H9 (cell line): ENCODE data around the gene DCXR. TPM values are rescaled to one million over a fixed set of nuclear protein-coding genes. Genes with fewer than 3 reads are reported as not detected.

Experiments used
- DNase-seq: peaks from one replicate; pipeline ENCODE4 v3.0.0-alpha.2; 2017
- H2AFZ ChIP-seq: one replicate; pipeline ENCODE4 v1.6.1; 2013; ENCODE audit warnings: mild to moderate bottlenecking, low read length, control low read depth, moderate library complexity
- H2AK5ac ChIP-seq: 2 replicates; pipeline ENCODE4 v1.6.1; 2013; ENCODE audit warnings: low read length, control low read depth, mixed read lengths; ENCODE audit not compliant: insufficient read length
- H2BK120ac ChIP-seq: one replicate; pipeline ENCODE4 v1.6.1; 2013; ENCODE audit warnings: low read depth, mild to moderate bottlenecking, low read length, control low read depth, inconsistent platforms; ENCODE audit not compliant: poor library complexity, severe bottlenecking
- H2BK12ac ChIP-seq: 2 replicates; pipeline ENCODE4 v1.6.1; 2013; ENCODE audit warnings: low read length, control low read depth, mixed read lengths, low read depth; ENCODE audit not compliant: insufficient read length
- H2BK15ac ChIP-seq: 2 replicates; pipeline ENCODE4 v1.6.1; 2013; ENCODE audit warnings: low read depth, low read length, control low read depth
- H2BK20ac ChIP-seq: one replicate; pipeline ENCODE4 v1.6.1; 2013; ENCODE audit warnings: low read depth, mild to moderate bottlenecking, low read length, control low read depth, inconsistent platforms; ENCODE audit not compliant: poor library complexity, severe bottlenecking
- H2BK5ac ChIP-seq: 2 replicates; pipeline ENCODE4 v1.6.1; 2013; ENCODE audit warnings: low read length, control low read depth, mixed read lengths; ENCODE audit not compliant: insufficient read length
- H3K14ac ChIP-seq: 2 replicates; pipeline ENCODE4 v1.6.1; 2013; ENCODE audit warnings: low read length, control low read depth; ENCODE audit not compliant: insufficient read depth
- H3K18ac ChIP-seq: 2 replicates; pipeline ENCODE4 v1.6.1; 2013; ENCODE audit warnings: low read depth, mild to moderate bottlenecking, mixed read lengths, low read length, control low read depth; ENCODE audit not compliant: insufficient read length
- H3K23ac ChIP-seq: 2 replicates; pipeline ENCODE4 v1.6.1; 2013; ENCODE audit warnings: low read length, control low read depth, mixed read lengths, low read depth; ENCODE audit not compliant: insufficient read length
- H3K23me2 ChIP-seq: 2 replicates; pipeline ENCODE4 v1.6.1; 2013; ENCODE audit warnings: low read depth, mild to moderate bottlenecking, mixed read lengths, low read length, control low read depth; ENCODE audit not compliant: insufficient read length, poor library complexity, severe bottlenecking
- H3K27ac ChIP-seq: 2 replicates; pipeline ENCODE4 v1.5.1; 2013; ENCODE audit warnings: low read length, control low read depth, mixed read lengths, low read depth; ENCODE audit not compliant: insufficient read length
- H3K27me3 ChIP-seq: 2 replicates; pipeline ENCODE4 v1.6.1; 2013; ENCODE audit warnings: low read length, control low read depth, inconsistent platforms; ENCODE audit not compliant: insufficient read depth
- H3K4ac ChIP-seq: 2 replicates; pipeline ENCODE4 v1.6.1; 2013; ENCODE audit warnings: low read depth, mild to moderate bottlenecking, control low read depth, inconsistent platforms, low read length, moderate library complexity
- H3K4me1 ChIP-seq: 2 replicates; pipeline ENCODE4 v1.6.1; 2013; ENCODE audit warnings: low read length, control low read depth, inconsistent platforms; ENCODE audit not compliant: insufficient read depth
- H3K4me2 ChIP-seq: 2 replicates; pipeline ENCODE4 v1.6.1; 2013; ENCODE audit warnings: low read length, control low read depth, mixed read lengths; ENCODE audit not compliant: insufficient read length, insufficient read depth
- H3K56ac ChIP-seq: 2 replicates; pipeline ENCODE4 v1.6.1; 2013; ENCODE audit warnings: low read depth, mild to moderate bottlenecking, mixed read lengths, low read length, control low read depth; ENCODE audit not compliant: insufficient read length
- H3K79me1 ChIP-seq: 2 replicates; pipeline ENCODE4 v1.6.1; 2013; ENCODE audit warnings: low read depth, mild to moderate bottlenecking, moderate library complexity, low read length, control low read depth, inconsistent platforms; ENCODE audit not compliant: insufficient read depth, poor library complexity, severe bottlenecking
- H3K79me2 ChIP-seq: 2 replicates; pipeline ENCODE4 v1.6.1; 2013; ENCODE audit warnings: low read length, control low read depth, inconsistent platforms; ENCODE audit not compliant: insufficient read depth
- H3K9ac ChIP-seq: 2 replicates; pipeline ENCODE4 v1.6.1; 2013; ENCODE audit warnings: low read length, control low read depth, mixed read lengths; ENCODE audit not compliant: insufficient read length; ENCODE audit errors: extremely low read depth
- H3K9me3 ChIP-seq: one replicate; pipeline ENCODE4 v1.6.1; 2013; ENCODE audit warnings: low read depth, low read length, inconsistent platforms; ENCODE audit not compliant: control insufficient read depth
- H3T11ph ChIP-seq: one replicate; pipeline ENCODE4 v1.6.1; 2013; ENCODE audit warnings: mild to moderate bottlenecking, low read length, control low read depth, inconsistent platforms
- H4K20me1 ChIP-seq: one replicate; pipeline ENCODE4 v1.6.1; 2013; ENCODE audit not compliant: control insufficient read depth, insufficient read length, insufficient read depth
- H4K5ac ChIP-seq: 2 replicates; pipeline ENCODE4 v1.6.1; 2013; ENCODE audit warnings: low read depth, mild to moderate bottlenecking, mixed read lengths, low read length, control low read depth; ENCODE audit not compliant: insufficient read length
- H4K8ac ChIP-seq: replicated peaks from 2 replicates; pipeline ENCODE4 v1.6.1; 2013; ENCODE audit warnings: low read length, control low read depth, mixed read lengths, low read depth; ENCODE audit not compliant: insufficient read length
- H4K91ac ChIP-seq: 2 replicates; pipeline ENCODE4 v1.6.1; 2013; ENCODE audit warnings: low read depth, mild to moderate bottlenecking, moderate library complexity, mixed read lengths, low read length, control low read depth; ENCODE audit not compliant: insufficient read length
- H3K27ac Mint-ChIP-seq, 3 experiments: 2 replicates in 2 of 3; 3 replicates in 1 of 3; pipeline ENCODE4 v1.8.0; 2020 to 2021; ENCODE audit warnings: mixed read lengths in 3 of 3, mild to moderate bottlenecking in 1 of 3, moderate library complexity in 1 of 3
- H3K27me3 Mint-ChIP-seq: 2 replicates; pipeline ENCODE4 v1.8.0; 2021; ENCODE audit warnings: low read depth, mild to moderate bottlenecking, moderate library complexity, mixed read lengths
- H3K36me3 Mint-ChIP-seq, 3 experiments: 2 replicates in 2 of 3; 3 replicates in 1 of 3; pipeline ENCODE4 v1.8.0; 2020 to 2021; ENCODE audit warnings: low read depth in 3 of 3, mixed read lengths in 3 of 3; ENCODE audit not compliant: insufficient read depth in 1 of 3
- H3K4me1 Mint-ChIP-seq, 2 experiments: 2 replicates each; pipeline ENCODE4 v1.8.0; 2020; ENCODE audit warnings: mixed read lengths in 2 of 2
- H3K4me3 Mint-ChIP-seq, 2 experiments: 2 replicates in 1 of 2; 3 replicates in 1 of 2; pipeline ENCODE4 v1.8.0; 2020 to 2021; ENCODE audit warnings: mild to moderate bottlenecking in 2 of 2, mixed read lengths in 2 of 2, moderate library complexity in 1 of 2
- H3K9me3 Mint-ChIP-seq, 2 experiments: 2 replicates in 1 of 2; 3 replicates in 1 of 2; pipeline ENCODE4 v1.8.0; 2020; ENCODE audit warnings: mild to moderate bottlenecking in 2 of 2, mixed read lengths in 2 of 2, moderate library complexity in 1 of 2
- WGBS: extraction: QIAGEN DNeasy Blood & Tissue Kit; methylation state at CpG from one replicate; pipeline ENCODE4 v1.1.7; 2013; ENCODE audit warnings: missing lambda C conversion rate, low lambda C conversion rate, mixed read lengths; ENCODE audit not compliant: insufficient read length; ENCODE audit errors: extremely low coverage; 5-methylcytosine and 5-hydroxymethylcytosine counted together
- total RNA-seq: library from RNA; stranded (reverse); gene quantifications from 2 replicates; pipeline ENCODE4 v1.2.1, GENCODE V29; 2021
- TF ChIP-seq, protein P1 (sequence below): fragments of 200-600 bp; sonication (generic); conservative IDR thresholded peaks from 3 replicates; pipeline ENCODE4 v1.8.0; 2021; ENCODE audit warnings: antibody characterized with exemption, mild to moderate bottlenecking

Gene DCXR
- total RNA-seq, 1 experiment from 2014 or later: 93.6 TPM

GRCh38 chr17:82055965-82056728 lies 18.6 kb upstream of the DCXR start:
- TF ChIP-seq, protein P1, sequence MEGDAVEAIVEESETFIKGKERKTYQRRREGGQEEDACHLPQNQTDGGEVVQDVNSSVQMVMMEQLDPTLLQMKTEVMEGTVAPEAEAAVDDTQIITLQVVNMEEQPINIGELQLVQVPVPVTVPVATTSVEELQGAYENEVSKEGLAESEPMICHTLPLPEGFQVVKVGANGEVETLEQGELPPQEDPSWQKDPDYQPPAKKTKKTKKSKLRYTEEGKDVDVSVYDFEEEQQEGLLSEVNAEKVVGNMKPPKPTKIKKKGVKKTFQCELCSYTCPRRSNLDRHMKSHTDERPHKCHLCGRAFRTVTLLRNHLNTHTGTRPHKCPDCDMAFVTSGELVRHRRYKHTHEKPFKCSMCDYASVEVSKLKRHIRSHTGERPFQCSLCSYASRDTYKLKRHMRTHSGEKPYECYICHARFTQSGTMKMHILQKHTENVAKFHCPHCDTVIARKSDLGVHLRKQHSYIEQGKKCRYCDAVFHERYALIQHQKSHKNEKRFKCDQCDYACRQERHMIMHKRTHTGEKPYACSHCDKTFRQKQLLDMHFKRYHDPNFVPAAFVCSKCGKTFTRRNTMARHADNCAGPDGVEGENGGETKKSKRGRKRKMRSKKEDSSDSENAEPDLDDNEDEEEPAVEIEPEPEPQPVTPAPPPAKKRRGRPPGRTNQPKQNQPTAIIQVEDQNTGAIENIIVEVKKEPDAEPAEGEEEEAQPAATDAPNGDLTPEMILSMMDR: no peak
- Histone ChIP-seq H3K4me1 (no peaks in the 10 kb centered on the region), H2AK5ac (no peak overlapping the region), H4K5ac (no peak overlapping the region), H3K23me2 (no peaks in the 10 kb centered on the region), H4K91ac (no peak overlapping the region), H2BK12ac (no peak overlapping the region), H4K8ac (no peak overlapping the region), H3K9ac (no peak overlapping the region), H3K18ac (no peak overlapping the region), H3K79me1 (peaks cover 2% of the 10 kb centered on the region), H3K9me3 (no peaks in the 10 kb centered on the region), H2AFZ (no peak overlapping the region), H3K4ac (no peak overlapping the region), H3T11ph (no peak overlapping the region), H3K23ac (no peak overlapping the region), H3K27ac (no peak overlapping the region), H3K56ac (no peak overlapping the region), H2BK20ac (no peak overlapping the region), H3K4me2 (no peak overlapping the region), H4K20me1 (peaks cover 3% of the 10 kb centered on the region), H3K14ac (no peak overlapping the region; the same call in 1 of the 2 replicates), H2BK15ac (no peak overlapping the region), H3K27me3 (no peaks in the 10 kb centered on the region), H2BK5ac (no peak overlapping the region), H3K79me2 (no peaks in the 10 kb centered on the region), H2BK120ac (no peak overlapping the region)
- H3K27me3 Mint-ChIP-seq: no peaks in the 10 kb centered on the region
- no peak overlapping the region; a peak in 1 of 5 replicates for H3K4me3 Mint-ChIP-seq
- no peak overlapping the region for H3K27ac Mint-ChIP-seq
- no CpG with 5 or more reads among the region's 28 CpGs for WGBS
- no peak for DNase-seq
- H3K36me3 Mint-ChIP-seq: peaks cover 6 to 46% (median 43%) of the 10 kb centered on the region in 3 experiments
- H3K9me3 Mint-ChIP-seq: no peaks in the 10 kb centered on the region
- H3K4me1 Mint-ChIP-seq: peaks cover 0 to 9% of the 10 kb centered on the region in 2 experiments; a peak in 2 of 4 replicates
